ENCODE measurements around the gene MEGF6.

Gene MEGF6

DNA sequence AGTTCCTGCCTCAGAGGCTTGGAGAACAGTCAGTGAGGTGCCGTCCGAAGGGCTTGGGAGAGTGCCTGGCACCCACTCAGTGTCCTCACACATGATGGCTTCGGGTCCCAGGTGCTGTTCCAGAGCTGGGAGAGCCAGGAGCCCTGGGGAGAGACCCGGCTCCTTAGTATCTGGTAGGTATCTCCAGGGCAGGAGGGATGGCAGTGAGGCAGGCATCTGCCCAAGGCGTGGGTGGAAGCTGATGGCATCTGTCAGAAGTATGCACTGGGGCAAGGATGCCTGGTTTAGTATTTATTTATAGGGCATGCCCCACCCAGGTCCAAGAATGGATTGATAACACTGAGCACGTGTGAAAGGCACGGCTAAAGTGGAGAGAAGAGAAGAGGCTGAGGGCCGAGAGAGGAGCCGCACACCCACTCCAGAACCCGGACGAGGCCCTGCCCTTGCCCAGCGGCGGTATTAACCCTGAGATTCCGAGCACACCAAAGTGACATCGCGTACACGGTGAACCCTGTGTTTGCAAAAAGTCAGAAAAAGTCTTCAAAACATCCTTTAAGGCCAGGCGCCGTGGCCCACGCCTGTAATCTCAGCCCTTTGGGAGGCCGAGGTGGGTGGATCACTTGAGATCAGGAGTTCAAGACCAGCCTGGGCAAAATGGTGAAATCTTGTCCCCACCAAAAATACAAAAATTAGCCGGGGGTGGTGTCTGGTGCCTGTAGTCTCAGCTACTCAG lies 43.4 kb upstream of the MEGF6 start:
- TF ChIP-seq, protein P1, sequence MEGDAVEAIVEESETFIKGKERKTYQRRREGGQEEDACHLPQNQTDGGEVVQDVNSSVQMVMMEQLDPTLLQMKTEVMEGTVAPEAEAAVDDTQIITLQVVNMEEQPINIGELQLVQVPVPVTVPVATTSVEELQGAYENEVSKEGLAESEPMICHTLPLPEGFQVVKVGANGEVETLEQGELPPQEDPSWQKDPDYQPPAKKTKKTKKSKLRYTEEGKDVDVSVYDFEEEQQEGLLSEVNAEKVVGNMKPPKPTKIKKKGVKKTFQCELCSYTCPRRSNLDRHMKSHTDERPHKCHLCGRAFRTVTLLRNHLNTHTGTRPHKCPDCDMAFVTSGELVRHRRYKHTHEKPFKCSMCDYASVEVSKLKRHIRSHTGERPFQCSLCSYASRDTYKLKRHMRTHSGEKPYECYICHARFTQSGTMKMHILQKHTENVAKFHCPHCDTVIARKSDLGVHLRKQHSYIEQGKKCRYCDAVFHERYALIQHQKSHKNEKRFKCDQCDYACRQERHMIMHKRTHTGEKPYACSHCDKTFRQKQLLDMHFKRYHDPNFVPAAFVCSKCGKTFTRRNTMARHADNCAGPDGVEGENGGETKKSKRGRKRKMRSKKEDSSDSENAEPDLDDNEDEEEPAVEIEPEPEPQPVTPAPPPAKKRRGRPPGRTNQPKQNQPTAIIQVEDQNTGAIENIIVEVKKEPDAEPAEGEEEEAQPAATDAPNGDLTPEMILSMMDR (IDR thresholded peaks at IDR 0.05; ENCODE audit: low read depth, low read length) = no peak
- DNase-seq (ENCODE audit: extremely low read depth, low read depth) = no peak

DNA sequence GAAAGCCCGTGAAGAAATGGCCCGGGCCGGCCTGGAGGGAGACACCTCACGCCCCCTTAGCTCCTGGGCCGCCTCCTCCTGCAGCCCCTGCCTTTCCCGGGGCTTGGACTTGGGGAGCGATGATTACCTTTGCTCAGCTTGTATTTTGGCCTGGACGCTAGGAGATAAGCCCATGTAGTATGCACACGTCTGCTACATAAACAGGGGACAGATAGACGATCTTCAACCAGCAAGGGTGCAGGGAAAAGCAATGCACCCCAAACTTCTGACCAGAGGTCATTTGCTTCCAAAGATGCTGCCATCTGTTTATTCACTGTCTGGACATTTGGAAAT lies 41.9 kb upstream of the MEGF6 start:
- TF ChIP-seq, protein P1 (IDR thresholded peaks at IDR 0.05; ENCODE audit: low read depth, low read length) = no peak
- DNase-seq (ENCODE audit: extremely low read depth, low read depth) = no peak

DNA sequence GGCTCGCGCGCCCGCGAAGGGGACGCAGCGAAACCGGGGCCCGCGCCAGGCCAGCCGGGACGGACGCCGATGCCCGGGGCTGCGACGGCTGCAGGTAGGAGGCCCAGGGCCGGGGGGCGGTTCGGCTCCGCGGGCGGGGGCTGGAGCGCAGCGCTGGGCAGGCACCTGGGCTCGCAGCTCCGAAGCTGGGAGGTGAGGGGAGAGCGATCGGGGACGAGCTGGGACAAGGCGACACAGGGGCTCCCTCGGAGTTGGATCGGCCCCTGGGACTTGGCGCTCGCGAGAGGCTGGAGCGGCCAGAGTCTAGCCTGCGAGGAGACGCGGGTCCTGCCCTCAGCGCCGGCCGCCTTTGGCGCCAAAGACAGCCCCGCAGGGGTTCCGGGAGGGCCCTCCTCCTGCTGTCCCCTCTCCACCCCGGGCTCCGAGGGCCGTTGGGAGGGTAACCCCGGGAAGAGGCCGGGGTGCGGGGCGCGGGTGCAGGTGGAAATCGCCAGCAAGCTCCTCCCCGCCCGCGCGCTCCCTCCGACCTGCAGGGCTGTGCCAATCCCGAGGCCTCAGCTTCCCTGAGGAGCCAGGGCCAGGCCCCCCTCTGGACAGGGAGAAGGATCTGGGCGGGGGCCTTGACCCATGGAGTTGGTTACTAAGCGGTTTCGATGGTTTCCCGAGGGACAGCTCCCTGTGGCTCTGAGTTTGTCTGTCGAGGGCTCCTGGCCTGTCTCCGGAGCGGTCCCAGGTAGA lies 41.4 kb upstream of the MEGF6 start:
- TF ChIP-seq, protein P1 (IDR thresholded peaks at IDR 0.05; ENCODE audit: low read depth, low read length) = no peak
- no peak for DNase-seq (ENCODE audit: extremely low read depth, low read depth)

DNA sequence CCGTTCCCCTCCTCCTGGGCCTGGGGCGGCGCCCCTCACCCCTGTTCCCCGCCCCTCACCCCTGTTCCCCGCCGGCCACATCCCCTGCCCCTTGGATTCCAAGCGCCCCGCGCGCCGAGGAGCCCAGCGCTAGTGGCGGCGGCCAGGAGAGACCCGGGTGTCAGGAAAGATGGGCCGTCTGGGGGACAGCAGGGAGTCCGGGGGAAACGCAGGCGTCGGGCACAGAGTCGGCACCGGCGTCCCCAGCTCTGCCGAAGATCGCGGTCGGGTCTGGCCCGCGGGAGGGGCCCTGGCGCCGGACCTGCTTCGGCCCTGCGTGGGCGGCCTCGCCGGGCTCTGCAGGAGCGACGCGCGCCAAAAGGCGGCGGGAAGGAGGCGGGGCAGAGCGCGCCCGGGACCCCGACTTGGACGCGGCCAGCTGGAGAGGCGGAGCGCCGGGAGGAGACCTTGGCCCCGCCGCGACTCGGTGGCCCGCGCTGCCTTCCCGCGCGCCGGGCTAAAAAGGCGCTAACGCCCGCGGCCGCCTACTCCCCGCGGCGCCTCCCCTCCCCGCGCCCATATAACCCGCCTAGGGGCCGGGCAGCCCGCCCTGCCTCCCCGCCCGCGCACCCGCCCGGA lies 40.7 kb upstream of the MEGF6 start, which contains the start of gene TP73:
TP73 (plus strand) TSS at position 587 of the 618 bp plus-strand sequence. CDS start 29,850 bp downstream, outside the sequence.
- TF ChIP-seq, protein P1 (IDR thresholded peaks at IDR 0.05; ENCODE audit: low read depth, low read length) = no peak
- DNase-seq (ENCODE audit: extremely low read depth, low read depth) = no peak

DNA sequence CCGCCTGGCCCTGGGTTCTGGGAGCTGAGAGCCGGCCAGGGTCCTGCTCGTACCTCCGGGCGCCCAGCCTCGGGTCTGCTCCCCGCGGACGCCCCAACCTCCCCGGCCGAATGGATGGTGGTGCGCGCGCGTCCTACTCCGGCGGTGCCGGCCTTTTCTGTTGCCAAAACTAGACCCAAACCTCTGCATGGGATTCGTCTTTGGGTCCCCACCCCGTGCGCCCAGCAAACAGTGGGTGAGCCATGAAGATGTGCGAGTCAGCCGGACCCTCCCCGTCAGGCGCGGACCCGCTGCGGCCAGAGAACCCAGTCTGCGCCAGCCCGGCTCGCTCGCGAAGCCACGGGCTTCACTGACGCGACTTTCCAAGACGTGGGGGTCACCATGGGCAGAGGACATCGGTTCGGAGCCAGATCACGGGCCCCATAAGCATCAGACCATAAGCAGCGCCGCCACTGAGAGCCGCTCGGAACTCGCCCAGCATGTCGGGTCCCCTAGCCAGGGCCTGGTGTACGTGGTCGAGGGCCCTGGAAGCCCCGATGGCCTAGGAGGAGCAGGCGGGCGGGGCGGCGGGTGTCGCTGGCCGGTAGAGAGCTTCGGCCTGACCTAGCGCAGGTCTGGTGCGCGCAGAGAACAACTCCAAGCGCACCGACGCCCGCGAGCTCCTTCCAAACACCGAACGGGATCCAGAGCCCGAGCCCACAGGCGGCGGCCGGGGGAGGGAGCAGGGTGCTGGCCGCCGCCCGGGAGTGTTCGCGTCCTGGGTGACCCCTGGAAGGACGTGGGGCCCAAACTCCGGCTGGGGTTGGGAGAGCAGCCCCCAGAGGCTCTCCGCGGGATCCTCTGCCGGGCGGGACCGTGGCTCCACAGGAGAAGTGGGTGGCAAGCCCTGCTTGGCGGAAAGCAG lies 40.0 kb upstream of the MEGF6 start:
- DNase-seq (ENCODE audit: extremely low read depth, low read depth) = no peak
- TF ChIP-seq, protein P1 (IDR thresholded peaks at IDR 0.05; ENCODE audit: low read depth, low read length) = no peak

DNA sequence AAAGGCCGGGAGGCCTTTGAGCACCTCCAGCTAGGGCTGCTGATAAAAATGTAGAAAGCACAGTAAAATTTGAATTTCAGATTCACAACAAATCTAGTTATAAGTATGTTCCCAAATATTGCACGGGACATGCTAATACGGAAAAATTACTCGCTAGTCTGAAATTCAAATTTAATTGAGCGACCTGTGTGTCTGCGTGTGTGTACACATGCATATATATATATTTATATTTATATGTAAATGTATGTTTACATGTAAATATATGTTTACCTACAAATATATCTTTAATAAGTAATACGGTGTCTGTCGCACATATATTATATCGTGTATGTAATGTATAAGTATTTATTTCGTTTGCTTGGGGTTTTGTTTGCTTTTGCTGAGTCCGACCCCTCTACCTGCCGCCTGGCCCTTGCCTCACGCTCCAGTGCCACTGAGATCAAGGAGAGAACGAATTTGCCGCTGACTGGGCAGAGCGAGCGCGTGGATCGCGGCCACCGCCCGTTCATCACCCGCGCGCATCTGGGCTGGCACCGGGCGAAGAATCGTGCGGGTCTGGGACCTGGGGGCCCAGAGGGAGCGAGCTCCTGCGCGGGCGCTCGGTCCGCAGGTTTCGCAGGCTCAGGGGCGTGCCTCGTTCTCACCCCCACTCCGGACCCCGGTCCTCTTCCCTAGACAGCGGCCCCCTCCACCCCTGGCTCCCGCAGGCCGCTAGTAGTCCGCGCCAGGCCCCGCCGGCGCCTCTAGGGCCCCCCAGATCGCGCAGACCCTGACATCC lies 39.1 kb upstream of the MEGF6 start:
- no peak for DNase-seq (ENCODE audit: extremely low read depth, low read depth)
- TF ChIP-seq, protein P1 (IDR thresholded peaks at IDR 0.05; ENCODE audit: low read depth, low read length) = no peak
